GM21786 (cell line): Measurements from ENCODE around the gene PIK3CB.
"Not testable (repeated sequence)": the region's sequence is repeated elsewhere in the genome, so short reads cannot be mapped to it uniquely, and the experiment has no call there.

Experiments used
- ATAC-seq: cut with Tn5 transposase; IDR thresholded peaks from one replicate; pipeline ENCODE4 v1.9.1; 2021; ENCODE audit not compliant: unreplicated experiment

The PIK3CB gene

GRCh38 chr3:138848696-138849095, 14.0 kb upstream of the PIK3CB start:
- ATAC-seq, result no peak

- not testable (repeated sequence) for ATAC-seq
These were observed 12.1 kb upstream of the PIK3CB start for GRCh38 chr3:138846824-138847223.

- ATAC-seq, result no peak
These were observed 11.6 kb upstream of the PIK3CB start for GRCh38 chr3:138846262-138846791.

- no peak for ATAC-seq
These were observed 11.0 kb upstream of the PIK3CB start for GRCh38 chr3:138845771-138846173.

DNA sequence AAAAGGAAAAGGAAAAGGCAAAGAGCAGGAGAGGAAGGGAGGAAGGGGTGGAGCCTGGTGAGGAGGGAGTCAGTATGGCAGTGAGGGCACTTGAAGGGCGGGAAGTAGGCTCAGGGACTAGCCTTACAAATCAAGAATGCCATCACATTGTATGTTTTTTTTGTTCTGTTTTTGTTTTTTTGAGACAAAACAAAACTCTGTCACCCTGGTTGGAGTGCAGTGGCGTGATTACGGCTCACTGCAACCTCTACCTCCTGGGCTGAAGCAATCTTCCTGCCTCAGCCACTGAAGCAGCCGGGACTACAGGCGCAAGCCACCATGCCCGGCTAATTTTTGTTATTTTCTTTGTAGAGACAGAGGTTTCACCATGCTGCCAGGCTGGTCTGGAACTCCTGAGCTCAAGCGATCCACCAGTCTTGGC, 10.5 kb upstream of the PIK3CB start:
- ATAC-seq, result no peak

DNA sequence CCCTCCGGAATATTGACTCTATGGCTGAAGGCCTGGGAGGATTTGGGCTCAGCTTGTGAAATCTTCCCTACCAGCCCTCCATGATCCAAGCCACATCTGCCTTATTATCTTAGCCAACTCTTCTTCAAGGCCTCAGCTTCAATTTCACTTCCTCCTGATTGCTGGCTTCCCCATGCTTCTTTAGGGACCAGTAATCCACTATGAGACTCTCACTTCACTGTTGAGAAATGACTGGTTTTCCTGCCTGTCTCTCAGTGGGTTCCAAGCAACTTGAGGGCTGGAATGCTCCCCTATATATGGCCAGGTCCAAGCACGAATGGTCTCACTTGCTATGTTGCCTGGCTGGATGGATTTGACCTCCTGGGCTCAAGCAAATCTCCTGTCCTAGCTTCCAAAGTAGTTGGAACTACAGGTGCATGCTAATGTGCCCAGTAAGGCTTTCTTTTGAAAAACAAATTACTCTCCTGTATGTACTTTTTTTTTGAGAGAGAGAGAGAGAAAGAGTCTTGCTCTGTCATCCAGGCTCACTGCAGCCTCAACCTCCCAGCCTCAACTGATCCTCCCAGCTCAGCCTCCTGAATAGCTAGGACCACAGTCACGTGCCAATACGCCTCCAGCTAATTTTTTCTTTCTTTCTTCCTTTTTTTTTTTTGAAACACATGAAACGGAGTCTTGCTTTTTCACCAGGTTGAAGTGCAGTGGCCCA, 7.9 kb upstream of the PIK3CB start:
- peak; percentile 92 for ATAC-seq

DNA sequence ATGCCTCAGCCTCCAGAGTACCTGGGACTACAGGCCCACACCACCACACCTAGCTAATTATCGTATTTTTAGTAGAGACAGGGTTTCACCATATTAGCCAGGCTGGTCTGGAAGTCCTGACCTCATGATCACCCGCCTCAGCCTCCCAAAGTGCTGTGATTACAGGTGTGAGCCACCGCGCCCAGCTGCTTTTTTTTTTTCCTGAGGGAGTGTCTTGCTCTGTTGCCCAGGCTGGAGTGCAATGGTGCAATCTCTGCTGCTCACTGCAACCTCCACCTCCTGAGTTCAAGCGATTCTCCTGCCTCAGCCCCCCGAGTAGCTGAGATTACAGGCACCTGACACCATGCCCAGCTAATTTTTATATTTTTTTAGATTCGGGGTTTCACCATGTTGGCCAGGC, 3.7 kb upstream of the PIK3CB start:
- not testable (repeated sequence) for ATAC-seq

DNA sequence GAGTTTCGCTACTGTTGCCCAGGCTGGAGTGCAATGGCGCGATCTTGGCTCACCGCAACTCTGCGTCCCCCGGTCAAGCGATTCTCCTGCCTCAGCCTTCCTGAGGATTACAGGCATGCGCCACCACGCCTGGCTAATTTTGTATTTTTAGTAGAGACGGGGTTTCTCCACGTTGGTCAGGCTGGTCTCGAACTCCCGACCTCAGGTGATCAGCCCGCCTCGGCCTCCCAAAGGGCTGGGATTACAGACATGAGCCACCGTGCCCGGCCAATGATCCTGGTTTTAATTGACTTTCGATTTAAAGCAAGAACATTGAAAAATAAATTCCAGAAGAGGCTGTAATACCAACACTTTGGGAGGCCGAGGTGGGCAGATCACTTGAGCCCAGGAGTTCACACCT, 1.1 kb upstream of the PIK3CB start:
- ATAC-seq, result not testable (repeated sequence)

- no peak for ATAC-seq
These were observed 649 bp upstream of the PIK3CB start for GRCh38 chr3:138835397-138835757.

DNA sequence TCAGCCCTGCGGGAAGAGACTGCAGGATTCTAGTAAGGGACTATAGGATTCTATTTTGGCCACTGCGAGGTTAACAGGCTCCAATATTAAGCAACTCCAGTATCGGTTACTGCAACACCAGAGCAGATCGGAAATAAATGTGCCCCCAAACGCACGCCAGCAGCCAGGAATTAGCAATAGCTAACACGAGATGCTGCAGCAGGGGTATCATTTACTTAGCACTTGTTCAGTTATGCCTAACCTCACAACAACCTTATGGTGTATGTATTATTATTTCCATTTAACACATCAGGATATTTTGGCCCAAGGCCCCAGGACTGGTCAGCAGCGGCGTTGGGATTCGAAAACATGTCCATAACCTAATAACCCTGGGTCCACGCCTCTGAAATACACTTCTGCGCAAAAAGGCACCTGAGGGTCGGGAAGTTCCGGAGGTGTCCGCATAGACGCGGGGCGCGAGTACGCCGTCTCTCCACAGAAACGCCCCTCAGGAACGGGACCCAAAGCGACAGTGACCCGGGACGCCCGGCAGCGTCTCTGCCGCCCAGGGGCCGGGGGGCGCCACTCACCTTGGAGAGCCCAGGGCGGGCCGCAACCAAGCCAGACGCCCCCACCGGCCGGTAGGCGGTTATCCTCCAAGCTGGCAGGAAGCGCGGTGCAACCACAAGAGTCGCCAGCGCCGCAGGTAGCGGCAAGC, 681 bp downstream of the PIK3CB start:
- ATAC-seq, result peak; percentile 45

DNA sequence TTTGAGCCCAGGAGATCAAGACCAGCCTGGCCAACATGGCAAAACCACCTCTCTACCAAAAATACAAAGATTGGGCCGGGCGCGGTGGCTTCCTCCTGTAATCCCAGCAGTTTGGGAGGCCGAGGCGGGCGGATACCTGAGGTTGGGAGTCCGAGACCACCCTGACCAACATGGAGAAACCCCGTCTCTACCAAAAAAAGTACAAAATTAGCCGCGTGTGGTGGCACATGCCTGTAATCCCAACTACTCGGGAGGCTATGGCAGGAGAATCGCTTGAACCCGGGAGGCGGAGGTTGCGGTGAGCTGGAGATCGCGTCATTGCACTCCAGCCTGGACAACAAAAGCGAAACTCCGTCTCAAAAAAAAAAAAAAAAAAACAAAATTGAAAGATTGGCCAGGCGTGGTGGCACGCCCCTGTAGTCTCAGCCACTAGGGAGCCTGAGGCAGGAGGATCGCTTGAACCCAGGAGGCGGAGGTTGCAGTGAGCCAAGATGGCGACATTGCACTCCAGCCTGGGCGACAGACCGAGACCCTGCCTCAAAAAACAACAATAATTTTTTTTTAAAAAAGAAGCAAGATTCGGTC, 2.2 kb downstream of the PIK3CB start:
- not testable (repeated sequence) for ATAC-seq

- ATAC-seq, result no peak
These were observed 4.7 kb downstream of the PIK3CB start for GRCh38 chr3:138829886-138830510.

GRCh38 chr3:138829097-138829496, 5.6 kb downstream of the PIK3CB start:
- no peak for ATAC-seq

GRCh38 chr3:138827222-138827621, 7.5 kb downstream of the PIK3CB start:
- no peak for ATAC-seq

DNA sequence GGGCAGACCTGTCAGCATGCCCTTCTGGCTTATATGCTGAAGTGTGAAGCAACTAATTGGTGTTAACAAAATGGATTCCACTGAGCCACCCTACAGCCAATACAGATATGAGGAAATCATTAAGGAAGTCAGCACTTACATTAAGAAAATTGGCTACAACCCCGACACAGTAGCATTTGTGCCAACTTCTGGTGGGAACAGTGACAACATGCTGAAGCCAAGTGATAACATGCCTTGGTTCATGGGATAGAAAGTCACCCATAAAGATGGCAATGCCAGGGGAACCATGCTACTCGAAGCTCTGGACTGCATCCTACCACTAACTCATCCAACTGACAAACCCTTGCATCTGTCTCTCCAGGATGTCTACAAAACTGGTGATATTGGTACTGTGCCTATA, 9.4 kb downstream of the PIK3CB start:
- ATAC-seq, result no peak

DNA sequence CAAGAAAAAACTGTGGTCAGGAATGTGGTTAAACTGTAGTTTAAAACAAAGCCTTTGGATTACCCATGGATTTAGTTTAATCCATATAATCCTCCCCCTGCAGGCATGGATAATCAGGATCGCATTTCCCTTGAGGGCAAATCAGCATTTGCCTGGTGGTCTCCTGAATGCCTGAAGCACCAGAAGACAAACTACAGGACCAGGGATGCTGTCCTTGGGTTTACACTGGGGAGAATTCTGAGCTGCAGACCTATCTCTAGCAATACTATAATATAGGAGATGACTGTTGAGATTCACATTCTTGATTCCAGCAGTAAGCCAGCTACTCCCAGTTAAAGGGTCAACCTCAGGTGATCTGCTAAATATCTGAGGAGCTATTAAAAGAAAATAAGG, 10.6 kb downstream of the PIK3CB start:
- ATAC-seq, result no peak

GRCh38 chr3:138820379-138820778, 14.3 kb downstream of the PIK3CB start:
- not testable (repeated sequence) for ATAC-seq

DNA sequence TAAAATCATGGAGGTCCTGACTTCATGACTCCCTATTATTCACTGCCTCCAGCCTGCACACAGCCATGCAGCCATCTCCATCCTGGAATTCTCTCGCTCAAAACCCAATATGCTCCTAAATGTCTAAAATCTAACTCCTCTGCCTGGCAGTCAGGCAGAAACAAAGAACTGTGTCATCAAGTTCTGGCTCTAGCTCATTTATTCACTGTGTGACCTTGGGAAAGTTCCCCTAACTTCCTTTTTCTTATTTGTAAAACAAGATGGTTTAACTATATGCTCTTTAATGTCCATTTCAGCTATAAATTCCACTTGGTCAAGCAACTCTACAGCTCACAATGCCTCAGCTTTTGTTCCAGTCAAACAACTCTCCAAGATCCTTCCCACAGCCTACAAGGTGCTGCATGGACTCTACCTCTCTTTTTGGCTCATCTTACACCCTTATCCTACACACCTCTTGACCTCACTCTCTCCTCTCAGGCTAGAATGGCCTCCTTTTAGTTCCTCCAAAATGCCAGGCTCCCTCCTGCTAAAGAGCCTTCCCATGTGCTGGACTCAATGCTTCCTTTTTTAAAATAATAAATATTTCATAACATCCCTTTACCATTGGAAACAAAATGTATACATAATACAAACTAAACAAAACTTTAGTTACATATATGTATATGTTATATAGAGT, 16.4 kb downstream of the PIK3CB start:
- ATAC-seq, result no peak

- no peak for ATAC-seq
These were observed 17.0 kb downstream of the PIK3CB start for GRCh38 chr3:138817695-138818094.

- no peak for ATAC-seq
These were observed 21.9 kb downstream of the PIK3CB start for GRCh38 chr3:138812806-138813205.
